Measurements from ENCODE around the gene PXYLP1.

DNA sequence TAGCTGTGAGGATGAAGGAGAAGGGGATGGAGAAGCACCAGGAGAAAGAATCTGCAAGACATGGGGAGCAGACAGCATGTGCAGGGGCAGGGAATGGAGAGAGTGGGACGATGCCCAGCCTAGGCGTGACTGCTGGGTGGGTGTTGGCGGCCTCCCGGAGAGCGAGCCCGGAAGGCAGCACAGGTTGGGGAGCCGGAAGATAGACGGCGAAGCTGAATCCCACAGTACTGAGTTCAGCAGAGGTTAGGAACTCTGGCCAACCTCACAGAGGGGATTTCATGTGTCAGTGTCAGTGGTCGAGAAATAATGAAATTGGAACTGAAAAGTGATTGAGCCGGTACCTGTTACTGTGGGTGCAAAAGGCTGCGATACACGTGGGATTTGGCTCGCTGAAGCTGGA, 55.2 kb downstream of the PXYLP1 start:
- TF ChIP-seq, protein P1, sequence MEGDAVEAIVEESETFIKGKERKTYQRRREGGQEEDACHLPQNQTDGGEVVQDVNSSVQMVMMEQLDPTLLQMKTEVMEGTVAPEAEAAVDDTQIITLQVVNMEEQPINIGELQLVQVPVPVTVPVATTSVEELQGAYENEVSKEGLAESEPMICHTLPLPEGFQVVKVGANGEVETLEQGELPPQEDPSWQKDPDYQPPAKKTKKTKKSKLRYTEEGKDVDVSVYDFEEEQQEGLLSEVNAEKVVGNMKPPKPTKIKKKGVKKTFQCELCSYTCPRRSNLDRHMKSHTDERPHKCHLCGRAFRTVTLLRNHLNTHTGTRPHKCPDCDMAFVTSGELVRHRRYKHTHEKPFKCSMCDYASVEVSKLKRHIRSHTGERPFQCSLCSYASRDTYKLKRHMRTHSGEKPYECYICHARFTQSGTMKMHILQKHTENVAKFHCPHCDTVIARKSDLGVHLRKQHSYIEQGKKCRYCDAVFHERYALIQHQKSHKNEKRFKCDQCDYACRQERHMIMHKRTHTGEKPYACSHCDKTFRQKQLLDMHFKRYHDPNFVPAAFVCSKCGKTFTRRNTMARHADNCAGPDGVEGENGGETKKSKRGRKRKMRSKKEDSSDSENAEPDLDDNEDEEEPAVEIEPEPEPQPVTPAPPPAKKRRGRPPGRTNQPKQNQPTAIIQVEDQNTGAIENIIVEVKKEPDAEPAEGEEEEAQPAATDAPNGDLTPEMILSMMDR (IDR thresholded peaks at IDR 0.05 in 4 of 5, conservative IDR thresholded peaks at IDR 0.05 in 1 of 5): no peak
- no peak for TF ChIP-seq POLR2A (IDR thresholded peaks at IDR 0.05)
